GM23248 (cell line): Measurements from ENCODE around the gene INTS14.

Experiments used
- EZH2 ChIP-seq: fragments of 200-600 bp; sonication (generic); IDR thresholded peaks from 2 replicates; pipeline ENCODE4 v1.6.1; 2018; ENCODE audit warnings: antibody characterized with exemption, mild to moderate bottlenecking; ENCODE audit not compliant: insufficient read depth, poor library complexity, severe bottlenecking
- EZH2phosphoT487 ChIP-seq: fragments of 200-600 bp; sonication (generic); IDR thresholded peaks from 2 replicates; pipeline ENCODE4 v1.6.1; 2018; ENCODE audit warnings: antibody characterized with exemption, moderate library complexity, mild to moderate bottlenecking, low read depth; ENCODE audit not compliant: insufficient read depth

DNA sequence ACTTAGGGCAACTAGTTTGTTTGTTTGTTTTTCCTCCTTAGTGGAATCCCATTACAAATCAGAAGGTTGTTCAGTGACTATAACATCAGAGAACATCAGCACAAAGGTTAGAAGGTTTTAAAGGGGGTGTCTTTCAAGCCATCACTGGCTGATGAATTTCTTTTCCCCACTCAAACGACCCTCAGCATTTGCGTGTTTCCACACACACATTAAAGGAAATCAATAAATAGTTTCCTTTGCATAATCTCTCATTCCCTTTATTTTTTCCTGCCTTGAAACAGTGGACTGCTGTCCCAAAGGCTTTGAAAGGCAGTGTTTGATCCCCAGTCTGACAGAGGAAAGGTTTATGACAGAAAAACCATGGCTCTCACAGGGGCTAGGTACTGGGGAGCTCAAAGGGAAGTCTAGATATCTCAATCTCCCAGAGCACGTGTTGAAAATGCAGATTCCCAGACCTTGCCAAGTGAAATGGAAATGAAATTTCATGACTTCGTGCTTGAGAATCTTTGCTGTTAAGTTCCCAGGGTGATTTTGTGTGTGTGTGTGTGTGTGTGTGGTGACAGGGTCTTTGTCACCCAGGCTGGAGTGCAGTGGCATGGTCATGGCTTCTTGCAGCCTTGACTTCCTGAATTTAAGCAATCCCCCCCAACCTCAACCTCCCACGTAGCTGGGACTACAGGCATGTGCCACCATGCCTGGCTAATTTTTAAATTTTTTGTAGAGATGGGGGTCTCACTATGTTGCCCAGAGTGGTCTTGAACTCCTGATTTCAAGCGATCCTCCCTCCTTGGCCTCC lies 2.2 kb upstream of the INTS14 start:
- TF ChIP-seq EZH2 (no peak), EZH2phosphoT487 (no peak)
